Testis (tissue), 3 donors: Measurements from ENCODE around the gene ITGA6. TPM values are rescaled to one million over a fixed set of nuclear protein-coding genes. Genes with fewer than 3 reads are reported as not detected.

Source experiments
- DNase-seq: peaks from one replicate; pipeline ENCODE4 v3.0.0-alpha.2; 2019
- H3K27ac ChIP-seq, 2 donors: fragments of 200-600 bp; sonication (generic); one replicate each; pipeline ENCODE4 v1.5.1; 2019
- H3K27me3 ChIP-seq: fragments of 200-600 bp; sonication (generic); one replicate; pipeline ENCODE4 v1.5.1; 2019
- H3K36me3 ChIP-seq: fragments of 200-600 bp; sonication (generic); one replicate; pipeline ENCODE4 v1.5.1; 2017; ENCODE audit warnings: low read depth; ENCODE audit errors: missing control alignments
- H3K4me1 ChIP-seq: fragments of 200-600 bp; sonication (generic); one replicate; pipeline ENCODE4 v1.5.1; 2019
- H3K4me3 ChIP-seq, 2 donors: fragments of 200-600 bp; sonication (generic); one replicate each; pipeline ENCODE4 v1.5.1; 2017 to 2019
- H3K9me3 ChIP-seq: fragments of 200-600 bp; sonication (generic); one replicate; pipeline ENCODE4 v1.5.1; 2017
- CTCF ChIP-seq, 3 experiments: fragments of 450-650 bp in 2 of 3; fragments of 200-600 bp in 1 of 3; sonication (generic) in 1 of 3; IDR thresholded peaks; one replicate each; pipeline ENCODE4 v1.5.1; 2016 to 2019; ENCODE audit warnings: antibody characterized with exemption in 3 of 3, mild to moderate bottlenecking in 2 of 3, moderate library complexity in 1 of 3
- POLR2A ChIP-seq: fragments of 450-650 bp; IDR thresholded peaks from one replicate; pipeline ENCODE4 v1.6.1; 2017; ENCODE audit warnings: antibody characterized with exemption, mild to moderate bottlenecking, moderate library complexity
- WGBS, 2 donors: methylation state at CpG; one replicate each; pipeline ENCODE4 v1.1.5; 2018; 5-methylcytosine and 5-hydroxymethylcytosine counted together
- intact Hi-C: fragments of 100-400 bp; cut with DNase I; formaldehyde crosslinking; loops from one replicate; pipeline ENCODE4 v1.15.1; 2023; ENCODE audit warnings: low total_unique reads
- polyA plus RNA-seq: library from polyadenylated mRNA; stranded (reverse); fragments of 350-450 nt; fragmentation: Illumina TruSeq; extraction: RNeasy Lipid Tissue Mini Kit (QIAGEN cat#74804); gene quantifications from one replicate; pipeline ENCODE4 v1.2.3, GENCODE V29; 2014; ENCODE audit warnings: low read depth, low replicate concordance; ENCODE audit not compliant: insufficient read depth
- total RNA-seq, 2 donors: library from RNA; depleted of rRNA; stranded (reverse); fragments of >200 nt; gene quantifications; one replicate each; pipeline ENCODE4 v1.2.3, GENCODE V29; 2016

Gene ITGA6
- total and polyA plus RNA-seq, 3 donors from 2014 or later: 57.5 to 232 (median 166) TPM

- Histone ChIP-seq H3K9me3 (no peaks in the 10 kb centered on the region), H3K27ac (no peak overlapping the region), H3K4me1 (peaks cover 24% of the 10 kb centered on the region), H3K27me3 (no peaks in the 10 kb centered on the region), H3K4me3 (no peak overlapping the region), H3K36me3 (no peaks in the 10 kb centered on the region)
- 56 to 70% methylated on average over 1 of the region's 1 CpG for WGBS, 2 donors
- intact Hi-C loops: no loop called here
- TF ChIP-seq CTCF (IDR thresholded peaks at IDR 0.05) (no peak), POLR2A (no peak)
- peak; percentile 65 for DNase-seq
These were observed 22.6 kb upstream of the ITGA6 start for GRCh38 chr2:172404824-172405223.

GRCh38 chr2:172405673-172406072 is 21.7 kb upstream of the ITGA6 start:
- peaks cover 24% of the 10 kb centered on the region for H3K4me1 ChIP-seq
- WGBS, 2 donors: 67 to 73% methylated on average over 4 of the region's 4 CpGs
- H3K4me3 ChIP-seq: no peak overlapping the region
- no peaks in the 10 kb centered on the region for H3K36me3 ChIP-seq
- no peak for DNase-seq
- intact Hi-C loops: no loop called here
- no peaks in the 10 kb centered on the region for H3K9me3 ChIP-seq
- H3K27me3 ChIP-seq: no peaks in the 10 kb centered on the region
- no peak overlapping the region for H3K27ac ChIP-seq
- TF ChIP-seq POLR2A (no peak), CTCF (IDR thresholded peaks at IDR 0.05) (no peak)

GRCh38 chr2:172408143-172408766 is 19.1 kb upstream of the ITGA6 start:
- Histone ChIP-seq H3K27me3 (no peaks in the 10 kb centered on the region), H3K36me3 (no peaks in the 10 kb centered on the region), H3K9me3 (no peaks in the 10 kb centered on the region), H3K27ac (no peak overlapping the region), H3K4me3 (no peak overlapping the region), H3K4me1 (peaks cover 24% of the 10 kb centered on the region)
- WGBS, 2 donors: 54 to 66% methylated on average over 4 of the region's 4 CpGs
- TF ChIP-seq POLR2A: no peak
- intact Hi-C loops: no loop called here
- no peak for DNase-seq

GRCh38 chr2:172409042-172409441 is 18.3 kb upstream of the ITGA6 start:
- Histone ChIP-seq H3K27me3 (no peaks in the 10 kb centered on the region), H3K36me3 (no peaks in the 10 kb centered on the region), H3K4me1 (peaks cover 18% of the 10 kb centered on the region), H3K27ac (no peak overlapping the region), H3K4me3 (no peak overlapping the region), H3K9me3 (no peaks in the 10 kb centered on the region)
- intact Hi-C loops: no loop called here
- WGBS, 2 donors: 51 to 59% methylated on average over 1 of the region's 1 CpG
- no peak for DNase-seq
- TF ChIP-seq CTCF (IDR thresholded peaks at IDR 0.05): no peak
- TF ChIP-seq POLR2A: no peak

GRCh38 chr2:172412984-172413492 is 14.3 kb upstream of the ITGA6 start:
- Histone ChIP-seq H3K36me3 (no peaks in the 10 kb centered on the region), H3K27ac (no peak overlapping the region), H3K4me1 (peaks cover 10% of the 10 kb centered on the region), H3K4me3 (no peak overlapping the region), H3K27me3 (no peaks in the 10 kb centered on the region), H3K9me3 (no peaks in the 10 kb centered on the region)
- TF ChIP-seq POLR2A (no peak), CTCF (IDR thresholded peaks at IDR 0.05) (no peak)
- DNase-seq: no peak
- WGBS, 2 donors: 53 to 62% methylated on average over 5 of the region's 5 CpGs
- intact Hi-C loops: no loop called here
